Kidney capillary endothelial cell (primary cell): ENCODE measurements around the gene AAK1.
"Not testable (repeated sequence)": the region's sequence is repeated elsewhere in the genome, so short reads cannot be mapped to it uniquely, and the experiment has no call there.

Experiments
- DNase-seq: peaks from one replicate; pipeline ENCODE4 v3.0.0-alpha.2; 2018; ENCODE audit warnings: low spot score

AAK1 gene

DNA sequence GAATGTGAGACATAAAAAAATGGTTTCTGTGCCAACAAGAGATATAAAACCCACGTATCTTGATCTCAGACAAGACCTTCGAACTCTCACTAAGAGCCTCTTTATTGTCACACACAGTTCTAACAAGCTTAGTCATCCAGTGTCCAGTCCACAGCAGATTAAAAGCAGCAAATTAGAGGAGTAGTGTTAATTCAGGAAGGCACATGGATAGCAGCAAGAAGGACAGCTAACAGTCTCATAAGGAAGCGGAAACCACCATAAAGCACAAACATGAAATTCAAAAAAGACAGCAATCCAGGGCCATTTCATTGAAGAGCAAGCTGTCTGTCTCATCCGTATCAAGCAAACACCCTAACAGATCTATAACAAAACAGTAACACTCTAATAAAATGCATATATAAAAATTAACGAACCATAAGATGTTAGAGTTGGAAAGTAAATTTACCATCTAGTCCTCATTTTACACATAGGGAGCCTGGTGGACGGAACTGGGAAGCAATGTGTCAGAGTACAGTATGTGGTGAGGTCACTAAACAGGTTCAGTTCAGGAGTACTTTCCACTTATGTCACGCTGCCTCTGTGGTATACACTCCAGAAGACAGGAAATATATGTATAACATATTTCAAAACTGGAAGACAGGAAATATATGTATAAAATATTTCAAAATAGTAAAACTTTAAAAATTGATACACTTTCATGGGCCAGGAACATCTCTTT lies 18.3 kb downstream of the AAK1 start:
- no peak for DNase-seq

DNA sequence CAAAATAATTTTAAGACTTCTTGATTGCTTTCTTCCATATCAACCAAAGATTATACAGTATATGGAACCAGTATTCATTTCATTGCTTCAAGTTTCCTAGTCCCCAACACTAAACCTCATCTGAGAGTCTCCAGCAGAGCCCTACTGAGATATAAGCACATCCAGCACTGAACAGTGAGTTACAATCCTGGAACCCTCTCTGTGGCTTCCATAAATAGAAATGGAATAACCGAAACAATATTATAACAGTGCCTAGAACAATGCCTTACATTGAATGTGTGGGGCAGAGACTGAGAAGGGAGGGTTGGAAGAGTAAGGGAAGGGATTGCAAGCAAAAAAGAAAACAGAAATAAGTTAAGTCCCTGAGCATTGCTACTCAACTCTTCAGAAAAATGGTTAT lies 18.9 kb downstream of the AAK1 start:
- DNase-seq: no peak

DNA sequence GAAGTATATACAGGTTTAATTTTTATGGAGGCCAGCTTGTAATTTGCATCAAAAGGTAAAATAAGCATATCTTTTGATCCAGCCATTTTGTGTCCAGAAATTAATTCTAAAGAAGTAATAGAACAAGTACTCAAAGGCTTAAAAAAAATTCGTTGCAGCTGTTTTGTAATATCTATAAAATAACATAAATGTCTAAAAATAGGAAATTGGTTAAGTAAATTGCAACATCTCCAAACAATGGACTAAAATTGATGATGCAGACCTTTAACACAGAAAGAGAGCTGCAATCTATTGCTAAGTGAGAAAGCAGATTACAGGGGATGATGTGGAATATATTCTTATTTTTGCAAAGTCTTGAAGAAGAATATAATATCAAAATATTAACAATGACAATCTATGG lies 19.4 kb downstream of the AAK1 start:
- DNase-seq: no peak

- no peak for DNase-seq
Measured at GRCh38 chr2:69623236-69623635, 20.3 kb downstream of the AAK1 start.

GRCh38 chr2:69622805-69623204 lies 20.7 kb downstream of the AAK1 start:
- DNase-seq: not testable (repeated sequence)

- DNase-seq: not testable (repeated sequence)
Measured at GRCh38 chr2:69622017-69622540, 21.5 kb downstream of the AAK1 start.

GRCh38 chr2:69621440-69621839 lies 22.1 kb downstream of the AAK1 start:
- no peak for DNase-seq

GRCh38 chr2:69620870-69621269 lies 22.7 kb downstream of the AAK1 start:
- no peak for DNase-seq

- no peak for DNase-seq
Measured at GRCh38 chr2:69619725-69620124, 23.8 kb downstream of the AAK1 start.

GRCh38 chr2:69618362-69618761 lies 25.2 kb downstream of the AAK1 start:
- DNase-seq: no peak

GRCh38 chr2:69617744-69618143 lies 25.8 kb downstream of the AAK1 start:
- no peak for DNase-seq

GRCh38 chr2:69616755-69617154 lies 26.8 kb downstream of the AAK1 start:
- DNase-seq: no peak

DNA sequence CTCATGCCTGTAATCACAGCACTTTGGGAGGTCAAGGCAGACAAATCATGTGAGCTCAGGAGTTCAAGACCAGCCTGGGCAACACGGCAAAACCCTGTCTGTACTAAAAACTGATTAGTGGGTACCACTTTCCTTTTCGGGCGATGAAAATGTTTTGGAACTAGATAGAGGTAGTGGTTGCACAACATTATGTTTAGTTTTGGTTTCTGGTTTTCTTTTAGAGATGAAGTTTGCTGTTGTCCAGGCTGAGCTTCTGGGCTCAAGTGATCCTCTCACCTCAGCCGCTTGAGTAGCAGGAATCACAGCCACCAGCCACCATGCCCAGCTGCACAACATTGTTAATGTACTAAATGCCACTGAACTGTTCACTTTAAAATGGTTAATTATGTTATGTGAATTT lies 27.6 kb downstream of the AAK1 start:
- DNase-seq: no peak

- no peak for DNase-seq
Measured at GRCh38 chr2:69615078-69615625, 28.4 kb downstream of the AAK1 start.

GRCh38 chr2:69612707-69613106 lies 30.8 kb downstream of the AAK1 start:
- DNase-seq: no peak

DNA sequence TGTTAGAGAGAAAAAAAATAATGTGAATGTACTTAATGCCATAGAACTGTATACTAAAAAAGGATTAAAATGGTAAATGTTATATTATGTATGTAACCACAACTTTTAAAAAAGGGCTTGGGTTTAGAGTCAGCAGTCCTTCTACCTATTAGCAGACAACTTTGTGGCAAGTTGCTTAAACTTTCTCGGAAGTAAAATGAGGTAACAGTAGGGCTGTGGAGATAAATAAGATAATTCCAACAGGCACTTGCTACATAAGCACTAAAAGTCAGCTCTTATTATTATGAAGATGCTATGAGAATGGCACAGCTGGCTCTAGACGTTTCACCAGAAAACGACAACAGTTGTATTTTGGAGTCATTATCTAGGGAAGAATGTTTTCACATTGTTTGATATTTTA lies 31.3 kb downstream of the AAK1 start:
- no peak for DNase-seq

DNA sequence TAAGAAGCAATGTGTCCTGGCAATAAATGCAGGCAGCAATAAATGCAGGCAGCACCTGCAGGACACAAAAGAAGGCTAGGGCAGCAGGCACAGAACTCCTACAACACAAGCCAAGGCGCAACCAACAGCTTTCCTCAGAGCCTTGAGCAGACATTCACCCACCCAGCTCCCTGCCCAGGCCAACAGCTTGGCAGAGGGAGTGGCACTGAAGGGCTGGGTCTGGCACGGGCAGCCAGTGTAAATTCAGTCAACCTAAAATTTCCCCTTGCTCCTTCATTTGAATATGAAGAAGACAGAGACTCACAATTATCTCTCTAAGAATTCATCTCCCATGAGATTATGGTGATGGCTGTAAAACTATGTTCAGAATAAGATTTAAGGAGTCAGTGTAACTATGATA lies 35.4 kb downstream of the AAK1 start:
- no peak for DNase-seq

DNA sequence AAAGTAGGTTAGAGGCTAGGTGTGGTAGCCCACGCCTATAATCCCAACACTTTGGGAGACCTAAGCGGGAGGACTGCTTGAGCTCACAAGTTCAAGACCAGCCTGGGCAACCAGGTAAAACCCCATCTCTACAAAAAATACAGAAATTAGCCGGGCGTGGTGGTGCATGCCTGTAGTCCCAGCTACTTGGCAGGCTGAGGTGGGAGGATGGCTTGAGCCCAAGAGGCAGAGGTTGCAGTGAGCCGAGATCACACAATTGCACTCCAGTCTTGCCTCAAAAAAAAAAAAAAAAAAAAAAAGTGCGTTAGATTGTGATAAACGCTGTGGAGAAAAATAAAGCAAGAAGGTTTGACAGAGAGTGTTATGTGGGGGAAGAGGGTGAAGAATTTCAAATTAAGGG lies 36.8 kb downstream of the AAK1 start:
- DNase-seq: not testable (repeated sequence)

DNA sequence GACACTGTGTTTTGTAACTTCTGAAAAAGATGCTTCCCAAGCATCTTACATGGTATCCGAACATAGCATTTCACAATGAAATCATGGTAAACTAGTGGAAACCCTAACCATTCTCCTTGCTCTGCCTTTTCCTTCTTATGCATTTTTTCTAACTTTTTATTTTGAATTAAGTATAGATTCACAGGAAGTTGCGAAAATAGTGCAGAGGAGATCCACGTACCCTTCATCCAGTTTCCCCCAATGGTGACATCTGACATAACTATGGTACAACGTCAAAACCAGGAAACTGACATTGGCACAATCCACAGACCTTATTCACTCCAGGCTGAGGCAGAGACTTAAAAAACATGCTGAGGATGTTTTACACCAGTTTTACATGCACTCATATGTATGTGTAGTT lies 38.3 kb downstream of the AAK1 start:
- no peak for DNase-seq

GRCh38 chr2:69604836-69605235 lies 38.7 kb downstream of the AAK1 start:
- DNase-seq: no peak

- DNase-seq: no peak
Measured at GRCh38 chr2:69604026-69604678, 39.4 kb downstream of the AAK1 start.

GRCh38 chr2:69603146-69603743 lies 40.3 kb downstream of the AAK1 start:
- DNase-seq: no peak

GRCh38 chr2:69601179-69601612 lies 42.3 kb downstream of the AAK1 start:
- peak; percentile 21 for DNase-seq
